Left forelimb (tissue), 1 donor: ENCODE results near the gene EIF4G1.

ENCODE experiments used
- DNase-seq: peaks from one replicate; pipeline ENCODE4 v3.0.0-alpha.2; 2018; ENCODE audit warnings: low spot score

EIF4G1 gene

GRCh38 chr3:184350618-184351017 lies 36.2 kb downstream of the EIF4G1 start:
- DNase-seq, result no peak

GRCh38 chr3:184351511-184352148 lies 37.2 kb downstream of the EIF4G1 start:
- peak; percentile 48 for DNase-seq

- DNase-seq, result peak; percentile 37
Observed at GRCh38 chr3:184352149-184352785, 37.9 kb downstream of the EIF4G1 start.

- no peak for DNase-seq
Observed at GRCh38 chr3:184352897-184353545, 38.6 kb downstream of the EIF4G1 start.

- no peak for DNase-seq
Observed at GRCh38 chr3:184353546-184353941, 39.1 kb downstream of the EIF4G1 start.

GRCh38 chr3:184354121-184354728 lies 39.8 kb downstream of the EIF4G1 start:
- DNase-seq, result no peak

- DNase-seq, result peak; percentile 50
Observed at GRCh38 chr3:184354754-184355153, 40.3 kb downstream of the EIF4G1 start.

GRCh38 chr3:184355261-184356040 lies 41.0 kb downstream of the EIF4G1 start:
- peak; percentile 61 for DNase-seq

- DNase-seq, result peak; percentile 55
Observed at GRCh38 chr3:184357248-184358123, 43.1 kb downstream of the EIF4G1 start.

- peak; percentile 52 for DNase-seq
Observed at GRCh38 chr3:184358124-184358767, 43.8 kb downstream of the EIF4G1 start.

GRCh38 chr3:184358921-184359350 lies 44.5 kb downstream of the EIF4G1 start:
- peak; percentile 63 for DNase-seq

GRCh38 chr3:184359610-184360009 lies 45.2 kb downstream of the EIF4G1 start:
- DNase-seq, result peak; percentile 57

GRCh38 chr3:184360070-184360928 lies 45.9 kb downstream of the EIF4G1 start:
- DNase-seq, result peak; percentile 59

GRCh38 chr3:184360929-184361531 lies 46.6 kb downstream of the EIF4G1 start:
- DNase-seq, result no peak

GRCh38 chr3:184361532-184361931 lies 47.1 kb downstream of the EIF4G1 start, which contains the start of the genes CLCN2 and POLR2H:
TSS of gene CLCN2 (minus strand) at chr3:184361605. CDS start at chr3:184361479, 126 bp downstream.
TSS of gene POLR2H (plus strand) at chr3:184361710. CDS start at chr3:184363493, 1,783 bp downstream.
- peak; percentile 80 for DNase-seq

GRCh38 chr3:184361932-184362667 lies 47.7 kb downstream of the EIF4G1 start:
- DNase-seq, result peak; percentile 78

- peak; percentile 97 for DNase-seq
Observed at GRCh38 chr3:184362668-184363546, 48.5 kb downstream of the EIF4G1 start.
